ENCODE data around the gene TMEM87A.
"Not testable (repeated sequence)": the region's sequence is repeated elsewhere in the genome, so short reads cannot be mapped to it uniquely, and the experiment has no call there.

Gene TMEM87A

GRCh38 chr15:42272939-42273899 lies at the start of gene TMEM87A, which contains the start of gene GANC:
TSS of gene TMEM87A (minus strand) at chr15:42273433. CDS start at chr15:42273398, 35 bp downstream.
TSS of gene GANC (plus strand) at chr15:42273201. CDS start at chr15:42274482, 1,281 bp downstream.
- peak; percentile 98 for DNase-seq (ENCODE audit: low read depth)

DNA sequence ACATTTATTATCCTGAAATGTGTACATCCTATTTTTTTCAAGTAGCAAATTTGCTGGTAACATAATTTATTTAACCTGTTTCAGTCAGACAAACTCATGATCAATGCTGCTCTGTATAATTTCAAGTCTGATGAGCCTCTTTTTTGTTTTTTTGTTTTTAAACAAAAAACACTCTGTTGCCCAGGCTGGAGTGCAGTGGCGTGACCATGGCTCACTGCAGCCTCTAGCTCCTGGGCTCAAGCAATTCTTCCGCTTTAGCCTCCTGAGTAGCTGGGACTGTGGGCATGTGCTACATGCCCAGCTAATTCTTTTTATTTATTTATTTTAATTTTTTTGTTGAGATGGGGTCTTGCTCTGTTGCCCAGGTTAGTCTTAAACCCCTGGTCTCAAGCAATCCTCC lies 46.0 kb upstream of the TMEM87A start:
- no peak for DNase-seq (ENCODE audit: low read depth)

DNA sequence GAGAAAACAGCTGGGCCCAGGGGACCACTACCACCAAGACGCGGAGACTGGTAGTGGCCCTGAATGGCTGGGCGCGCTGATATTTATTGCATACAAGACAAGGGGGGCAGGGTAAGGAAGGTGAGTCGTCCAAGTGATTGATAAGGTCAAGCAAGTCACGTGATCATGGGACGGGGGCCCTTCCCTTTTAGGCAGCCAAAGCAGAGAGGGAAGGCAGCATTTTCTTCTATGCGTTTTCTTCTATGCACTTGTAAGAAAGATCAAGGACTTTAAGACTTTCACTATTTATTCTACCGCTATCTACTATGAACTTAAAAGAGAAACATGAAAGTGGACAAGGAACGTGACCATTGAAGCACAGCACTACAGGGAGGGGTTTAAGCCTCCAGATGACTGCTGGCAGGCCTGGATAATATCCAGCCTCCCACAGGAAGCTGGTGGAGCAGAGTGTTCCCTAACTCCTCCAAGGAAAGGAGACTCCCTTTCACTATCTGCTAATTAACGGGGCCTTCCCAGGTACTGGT lies 43.1 kb upstream of the TMEM87A start:
- DNase-seq (ENCODE audit: low read depth): not testable (repeated sequence)

DNA sequence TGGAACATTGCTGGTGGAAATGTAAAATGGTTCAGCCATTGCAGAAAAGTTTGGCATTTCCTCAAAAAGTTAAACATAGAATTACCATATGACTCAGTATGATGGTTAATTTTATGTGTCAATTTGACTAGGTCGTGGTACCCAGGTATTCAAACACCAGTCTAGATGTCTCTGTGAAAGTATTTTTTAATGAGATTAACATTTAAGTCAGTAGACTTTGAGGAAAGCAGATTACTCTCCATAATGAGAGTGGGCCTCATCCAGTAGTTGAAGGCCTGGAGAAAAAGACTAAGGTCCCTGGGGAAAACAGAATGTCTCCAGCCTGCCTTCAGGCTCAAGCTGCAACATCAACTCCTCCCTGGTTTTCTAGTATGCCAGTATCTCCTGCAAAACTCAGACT lies 42.3 kb upstream of the TMEM87A start:
- DNase-seq (ENCODE audit: low read depth): no peak

- no peak for DNase-seq (ENCODE audit: low read depth)
Measured at GRCh38 chr15:42314818-42315217, 41.6 kb upstream of the TMEM87A start.

DNA sequence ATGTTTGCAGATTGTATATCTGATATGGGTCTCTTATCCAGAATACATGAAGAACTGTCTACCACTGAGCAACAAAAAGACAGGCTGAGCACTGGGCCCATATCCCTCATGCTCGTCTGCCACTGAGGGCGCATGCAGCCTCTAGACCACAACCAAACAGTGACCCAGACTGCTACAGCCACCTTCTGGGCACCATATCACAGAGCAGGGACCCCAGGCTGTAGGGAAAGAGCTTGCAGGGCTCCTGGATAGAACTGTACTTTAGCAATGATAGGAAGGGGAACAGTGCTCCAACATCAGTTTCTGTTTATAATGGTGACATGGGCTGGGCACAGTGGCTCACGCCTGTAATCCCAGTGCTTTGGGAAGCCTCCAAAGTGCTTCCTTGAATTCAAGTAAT lies 40.2 kb upstream of the TMEM87A start:
- DNase-seq (ENCODE audit: low read depth): no peak

DNA sequence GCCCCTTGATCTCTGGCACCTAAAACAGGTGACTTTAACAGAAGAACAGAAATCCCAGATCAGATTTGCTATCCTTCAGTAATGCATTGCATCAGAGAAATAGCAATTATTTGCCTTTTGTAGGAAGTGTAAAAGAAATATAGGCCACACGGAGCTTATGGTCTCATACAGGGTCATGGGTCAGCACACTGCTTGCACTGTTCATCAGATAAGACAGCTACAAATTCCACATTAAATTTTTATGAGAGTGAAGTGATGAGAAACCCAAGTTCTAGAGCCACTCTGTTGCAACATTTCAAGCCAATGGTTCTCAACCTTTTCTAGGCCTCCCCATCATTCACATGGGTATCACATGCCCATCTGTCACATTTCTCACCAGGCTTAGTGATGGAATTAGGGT lies 33.4 kb upstream of the TMEM87A start:
- no peak for DNase-seq (ENCODE audit: low read depth)

GRCh38 chr15:42301004-42301403 lies 27.8 kb upstream of the TMEM87A start:
- DNase-seq (ENCODE audit: low read depth): not testable (repeated sequence)

- DNase-seq (ENCODE audit: low read depth): no peak
Measured at GRCh38 chr15:42289166-42289565, 15.9 kb upstream of the TMEM87A start.

DNA sequence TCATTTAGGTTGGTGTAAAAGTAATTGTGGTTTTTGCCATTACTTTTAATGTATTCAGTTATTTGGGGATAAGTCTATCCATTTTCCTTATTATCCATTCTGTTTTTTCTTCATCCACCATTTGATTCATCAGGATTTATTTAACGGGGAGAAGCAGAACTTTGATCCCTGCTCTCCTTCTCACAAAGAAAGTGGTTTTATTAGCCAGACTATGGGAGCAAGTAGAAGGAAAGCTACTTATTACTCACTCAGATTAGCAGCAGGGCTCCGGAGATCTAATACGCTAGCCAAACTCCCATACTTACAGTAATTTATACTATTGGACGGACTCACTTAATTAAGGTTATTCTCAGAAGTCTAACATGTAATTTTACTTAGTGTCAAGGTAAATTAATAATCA lies 14.7 kb upstream of the TMEM87A start:
- no peak for DNase-seq (ENCODE audit: low read depth)

- DNase-seq (ENCODE audit: low read depth): no peak
Measured at GRCh38 chr15:42286445-42287029, 13.3 kb upstream of the TMEM87A start.

DNA sequence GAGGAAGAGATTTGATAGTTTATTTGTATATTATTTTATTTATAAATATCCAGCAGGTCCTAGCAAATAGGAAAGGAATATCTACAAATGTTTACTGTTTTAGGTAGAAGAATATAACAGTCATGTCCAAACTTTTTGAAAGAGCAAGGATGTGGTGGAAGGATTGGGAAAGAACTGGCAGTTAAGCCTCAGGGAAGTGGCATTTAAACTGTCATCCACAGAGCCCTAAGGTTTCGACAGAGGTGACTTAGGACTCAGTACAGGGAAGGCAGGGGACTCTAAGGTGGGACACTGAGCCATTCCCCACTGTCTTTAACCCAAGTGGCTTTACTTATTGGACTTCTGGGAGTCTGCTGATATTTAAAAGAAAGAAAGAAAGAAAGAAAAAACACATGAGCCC lies 11.8 kb upstream of the TMEM87A start:
- DNase-seq (ENCODE audit: low read depth): no peak

- no peak for DNase-seq (ENCODE audit: low read depth)
Measured at GRCh38 chr15:42284551-42284950, 11.3 kb upstream of the TMEM87A start.

DNA sequence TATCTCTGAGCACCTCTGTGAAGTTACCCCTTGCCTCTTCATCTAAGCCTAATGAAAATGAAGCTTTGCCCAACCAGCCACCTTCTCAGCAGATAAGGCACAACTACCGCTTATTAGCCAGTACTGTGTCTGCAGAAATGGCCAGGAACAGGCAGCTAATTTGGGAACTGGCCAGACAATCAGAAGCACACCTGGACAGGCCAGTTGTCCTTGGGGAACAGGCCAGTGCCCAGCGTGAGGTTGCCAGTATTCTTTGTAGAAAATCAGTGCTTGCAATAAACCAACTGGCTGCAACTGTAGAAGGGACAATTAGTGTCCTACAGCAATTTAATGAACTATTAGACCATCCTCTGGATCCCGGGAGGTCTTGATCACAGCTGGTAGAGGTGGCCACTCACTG lies 10.4 kb upstream of the TMEM87A start:
- DNase-seq (ENCODE audit: low read depth): no peak

GRCh38 chr15:42282926-42283325 lies 9.7 kb upstream of the TMEM87A start:
- no peak for DNase-seq (ENCODE audit: low read depth)

DNA sequence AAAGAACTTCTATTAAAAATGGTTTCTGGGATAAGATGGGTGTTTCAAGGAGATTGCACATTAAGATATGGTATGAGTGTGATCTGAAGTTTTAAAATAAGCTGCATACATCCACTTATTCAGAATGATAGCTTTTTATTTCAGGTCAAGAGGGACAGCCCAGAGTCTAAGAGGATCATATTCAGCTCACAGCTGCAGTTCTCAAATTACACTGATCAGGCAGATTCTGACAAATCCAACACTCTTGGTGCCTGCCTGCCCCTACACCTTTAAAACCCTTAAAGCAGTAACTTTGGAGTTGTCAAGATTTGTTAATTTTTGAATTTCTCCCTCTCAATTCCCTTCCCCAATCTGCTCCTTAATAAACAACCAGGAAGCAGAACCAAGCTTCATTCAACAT lies 9.1 kb upstream of the TMEM87A start:
- DNase-seq (ENCODE audit: low read depth): no peak

- no peak for DNase-seq (ENCODE audit: low read depth)
Measured at GRCh38 chr15:42279234-42279723, 6.0 kb upstream of the TMEM87A start.

GRCh38 chr15:42276762-42277161 lies 3.5 kb upstream of the TMEM87A start:
- no peak for DNase-seq (ENCODE audit: low read depth)

DNA sequence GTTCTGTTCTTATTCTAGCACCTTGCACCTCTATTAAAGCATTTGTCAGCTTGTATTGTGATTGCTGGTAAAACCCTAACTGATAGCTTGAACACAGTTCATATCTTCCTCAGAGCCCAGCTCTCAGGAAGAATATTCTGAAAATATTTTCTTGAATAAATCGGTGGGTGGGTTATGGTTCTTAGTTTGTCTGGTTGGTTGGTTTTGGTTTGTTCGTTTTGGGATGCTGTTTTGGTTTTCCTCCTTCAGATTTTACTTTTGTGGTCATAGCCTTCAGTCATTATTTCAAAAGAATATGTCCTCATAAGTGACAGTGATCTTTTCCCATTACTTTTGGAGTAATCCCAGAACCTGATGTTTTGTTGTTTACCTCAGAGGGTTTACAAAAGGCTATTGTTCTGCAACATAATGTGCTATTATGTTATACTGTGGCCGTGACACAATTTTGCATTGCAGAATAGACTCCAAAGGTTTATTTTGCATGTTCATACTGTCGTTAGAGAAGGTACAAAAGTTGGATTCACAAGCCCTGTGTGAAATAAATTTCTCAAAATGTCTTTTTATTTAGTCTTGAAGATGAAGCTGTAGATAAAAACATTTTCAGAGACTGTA lies 2.7 kb upstream of the TMEM87A start:
- DNase-seq (ENCODE audit: low read depth): no peak

GRCh38 chr15:42274702-42274989 lies 1.4 kb upstream of the TMEM87A start:
- DNase-seq (ENCODE audit: low read depth): no peak

GRCh38 chr15:42273900-42274701 lies 868 bp upstream of the TMEM87A start:
- DNase-seq (ENCODE audit: low read depth): peak; percentile 59

DNA sequence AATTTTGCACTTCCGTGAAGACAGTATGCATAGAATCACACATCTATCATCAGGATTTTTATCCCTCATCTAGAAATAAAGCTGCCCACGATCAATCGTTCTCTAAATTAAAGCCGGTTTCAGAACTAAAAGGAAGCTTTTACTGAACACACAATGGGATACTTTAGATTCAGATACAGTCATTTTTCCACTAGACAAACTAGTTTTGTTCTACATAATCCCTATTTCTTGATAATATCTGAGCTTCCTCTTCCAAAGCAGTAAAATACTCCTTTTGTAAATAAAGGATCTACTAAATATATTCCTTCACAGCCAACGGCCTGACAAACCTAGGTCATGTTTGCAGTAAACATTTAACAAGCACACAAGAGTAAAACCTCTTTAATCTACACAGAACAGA lies 2.2 kb downstream of the TMEM87A start:
- no peak for DNase-seq (ENCODE audit: low read depth)
